Activated CD4-positive, alpha-beta T cell treated with anti-CD3 and anti-CD28 coated beads, Interleukin-2, amount 10 ng/mL, durations not matched to agents 24 days and 14 days (primary cell): ENCODE measurements around the gene PRR19. TPM values are rescaled to one million over a fixed set of nuclear protein-coding genes. Genes with fewer than 3 reads are reported as not detected.
"Not testable (repeated sequence)": the region's sequence is repeated elsewhere in the genome, so short reads cannot be mapped to it uniquely, and the experiment has no call there.

Source experiments
- DNase-seq: peaks from one replicate; pipeline ENCODE4 v3.0.0; 2022
- H3K27ac Mint-ChIP-seq: one replicate; pipeline ENCODE4 v1.8.0; 2022; ENCODE audit warnings: mild to moderate bottlenecking, mixed read lengths
- H3K27me3 Mint-ChIP-seq: one replicate; pipeline ENCODE4 v1.8.0; 2022; ENCODE audit warnings: mixed read lengths
- H3K36me3 Mint-ChIP-seq: one replicate; pipeline ENCODE4 v1.8.0; 2022; ENCODE audit warnings: low read depth, mild to moderate bottlenecking, mixed read lengths
- H3K4me1 Mint-ChIP-seq: one replicate; pipeline ENCODE4 v1.8.0; 2021; ENCODE audit warnings: mixed read lengths
- H3K4me3 Mint-ChIP-seq: one replicate; pipeline ENCODE4 v1.8.0; 2022; ENCODE audit warnings: mild to moderate bottlenecking, moderate library complexity, mixed read lengths
- H3K9me3 Mint-ChIP-seq: one replicate; pipeline ENCODE4 v1.8.0; 2021; ENCODE audit warnings: mixed read lengths
- intact Hi-C: fragments of 100-400 bp; cut with micrococcal nuclease; formaldehyde crosslinking; loops from one replicate; pipeline ENCODE4 v1.15.1; 2023
- total RNA-seq: library from RNA; stranded (reverse); gene quantifications from 2 replicates; pipeline ENCODE4 v1.2.3, GENCODE V29; 2022

Gene PRR19
- total RNA-seq, 1 donor from 2014 or later: 1.6 TPM

DNA sequence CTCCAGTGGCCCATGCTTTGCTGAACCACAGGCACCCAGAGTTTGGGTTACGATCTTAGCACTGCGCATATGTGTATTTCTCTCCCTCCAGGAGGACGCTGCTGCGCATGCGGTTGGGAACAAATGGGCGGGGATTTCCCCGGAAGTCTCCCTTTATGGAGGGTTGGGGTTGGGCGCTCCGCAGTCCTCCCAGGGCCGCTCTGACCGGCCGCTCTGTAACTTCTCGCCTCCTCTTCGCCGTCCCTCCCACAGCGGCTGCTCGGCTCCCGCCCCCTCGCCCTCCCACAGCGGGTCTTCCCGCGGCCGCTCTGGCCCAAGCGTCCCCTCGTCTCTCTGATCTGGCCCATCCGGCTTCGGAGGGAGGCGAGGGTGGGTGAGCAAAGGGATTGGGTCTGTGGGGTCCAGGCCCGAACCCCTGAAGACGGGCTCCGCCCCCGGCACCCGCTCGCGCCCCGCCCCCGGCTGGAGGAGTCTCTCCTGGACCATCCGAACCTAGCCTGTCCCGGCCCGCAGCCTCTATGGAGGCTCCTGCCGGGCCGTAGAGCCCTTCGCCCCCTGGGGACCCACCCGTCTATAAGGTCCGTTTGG is 23.5 kb downstream of the PRR19 start, which contains the start of gene MEGF8:
Gene MEGF8 (plus strand): TSS at position 328 of the 588 bp plus-strand sequence. CDS start 609 bp downstream, outside the sequence.
- H3K27me3 Mint-ChIP-seq: peaks cover 29% of the 10 kb centered on the region
- H3K4me1 Mint-ChIP-seq: peaks cover 16% of the 10 kb centered on the region
- H3K4me3 Mint-ChIP-seq: peak within 1 kb of the TSS; percentile 93
- H3K9me3 Mint-ChIP-seq: no peaks in the 10 kb centered on the region
- peaks cover 5% of the 10 kb centered on the region for H3K36me3 Mint-ChIP-seq
- DNase-seq: peak; percentile 100
- H3K27ac Mint-ChIP-seq: peak within 1 kb of the TSS; percentile 87
- intact Hi-C loops: loop anchor here (1.0 to 2.0 kb wide), 6 partner anchors 23 to 192 kb away; partner anchors contain the start of genes PAFAH1B3 and PRR19

DNA sequence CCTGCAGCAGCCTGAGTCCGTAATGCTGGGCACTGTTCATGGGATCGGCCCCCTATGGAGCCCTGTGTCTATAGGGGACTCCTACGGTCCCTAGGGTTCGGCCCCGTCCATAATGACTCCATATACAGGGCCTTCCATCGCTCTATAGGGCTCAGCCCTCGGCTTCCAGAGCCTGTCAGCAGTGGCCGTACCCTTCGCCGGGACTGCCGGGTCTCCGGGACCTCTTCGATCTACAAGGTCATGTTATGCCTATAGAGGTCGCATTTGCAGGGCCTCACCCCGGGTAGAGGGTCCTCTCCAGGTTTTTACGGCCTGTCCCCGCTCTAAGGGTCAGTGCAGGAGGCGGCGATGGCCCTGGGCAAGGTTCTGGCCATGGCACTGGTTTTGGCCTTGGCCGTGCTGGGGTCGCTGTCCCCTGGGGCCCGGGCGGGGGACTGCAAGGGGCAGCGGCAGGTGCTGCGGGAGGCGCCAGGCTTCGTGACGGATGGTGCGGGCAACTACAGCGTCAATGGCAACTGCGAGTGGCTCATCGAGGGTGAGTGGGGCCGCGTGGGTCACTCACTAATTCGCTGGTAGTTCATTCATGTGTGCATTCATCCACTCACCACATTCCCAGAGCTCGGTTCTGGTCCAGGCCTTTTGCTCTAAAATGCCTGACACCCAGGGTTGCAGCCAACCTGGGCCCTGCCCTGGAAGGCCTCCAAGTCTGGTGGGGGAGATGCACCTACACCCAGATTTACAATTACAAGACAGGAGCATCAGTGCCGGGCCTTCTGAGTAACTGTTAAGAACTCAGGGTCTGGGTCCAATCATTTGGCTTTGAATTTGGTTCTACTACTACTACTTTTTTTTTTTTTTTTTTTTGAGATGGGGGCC is 24.2 kb downstream of the PRR19 start:
- H3K27me3 Mint-ChIP-seq: peaks cover 24% of the 10 kb centered on the region
- intact Hi-C loops: loop anchor here (1.0 to 2.0 kb wide), 6 partner anchors 24 to 193 kb away; partner anchors contain the start of genes PAFAH1B3 and PRR19
- peaks cover 16% of the 10 kb centered on the region for H3K4me1 Mint-ChIP-seq
- peaks cover 5% of the 10 kb centered on the region for H3K36me3 Mint-ChIP-seq
- no peaks in the 10 kb centered on the region for H3K9me3 Mint-ChIP-seq
- H3K4me3 Mint-ChIP-seq: peak overlapping the region; percentile 93
- peak; percentile 80 for DNase-seq
- peak overlapping the region; percentile 87 for H3K27ac Mint-ChIP-seq

DNA sequence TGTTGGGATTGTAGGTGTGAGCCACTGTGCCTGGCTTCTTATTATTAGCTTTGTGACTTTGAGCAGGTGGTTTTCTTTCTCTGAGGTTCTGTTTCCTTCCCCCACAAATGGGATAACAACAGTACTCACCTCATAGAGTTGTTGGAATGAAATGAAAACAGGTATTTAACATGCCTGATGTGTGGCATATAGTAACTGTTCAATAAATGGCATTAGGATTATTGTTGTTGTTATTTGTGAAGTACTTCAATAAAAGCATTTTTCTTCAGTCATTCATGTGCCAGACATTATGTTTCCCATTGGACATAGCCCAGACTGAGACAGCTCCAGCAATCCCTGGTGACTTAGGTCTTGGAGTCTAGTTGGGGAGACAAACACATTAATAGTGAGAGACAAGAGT is 25.0 kb downstream of the PRR19 start:
- Mint-ChIP-seq H3K9me3 (no peaks in the 10 kb centered on the region), H3K27me3 (peaks cover 20% of the 10 kb centered on the region), H3K36me3 (peaks cover 5% of the 10 kb centered on the region), H3K27ac (no peak overlapping the region), H3K4me3 (peak overlapping the region; percentile 93), H3K4me1 (peaks cover 16% of the 10 kb centered on the region)
- intact Hi-C loops: no loop called here
- no peak for DNase-seq

DNA sequence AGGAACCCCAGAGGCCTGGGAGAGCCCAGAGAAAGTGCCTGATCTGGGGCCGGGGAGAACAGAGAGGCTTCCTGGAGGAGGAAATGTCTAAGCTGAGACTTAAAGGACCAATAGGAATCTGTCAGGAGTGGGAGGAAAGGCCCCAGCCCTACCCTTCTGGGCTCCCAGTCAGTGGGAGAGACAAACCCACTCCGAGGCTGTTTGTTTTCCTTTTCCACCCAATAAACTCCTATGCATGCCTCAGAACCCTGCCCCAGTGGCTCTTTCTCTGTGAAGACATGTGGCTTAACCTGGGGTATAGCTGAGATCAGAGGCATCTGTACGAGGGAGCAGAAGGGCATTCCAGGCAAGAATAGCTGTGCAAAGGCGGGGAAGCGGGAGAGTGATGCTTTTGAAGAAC is 25.4 kb downstream of the PRR19 start:
- peaks cover 16% of the 10 kb centered on the region for H3K4me1 Mint-ChIP-seq
- no peak overlapping the region for H3K27ac Mint-ChIP-seq
- H3K27me3 Mint-ChIP-seq: peaks cover 16% of the 10 kb centered on the region
- H3K4me3 Mint-ChIP-seq: no peak overlapping the region
- no peaks in the 10 kb centered on the region for H3K9me3 Mint-ChIP-seq
- no peak for DNase-seq
- intact Hi-C loops: no loop called here
- peaks cover 5% of the 10 kb centered on the region for H3K36me3 Mint-ChIP-seq

DNA sequence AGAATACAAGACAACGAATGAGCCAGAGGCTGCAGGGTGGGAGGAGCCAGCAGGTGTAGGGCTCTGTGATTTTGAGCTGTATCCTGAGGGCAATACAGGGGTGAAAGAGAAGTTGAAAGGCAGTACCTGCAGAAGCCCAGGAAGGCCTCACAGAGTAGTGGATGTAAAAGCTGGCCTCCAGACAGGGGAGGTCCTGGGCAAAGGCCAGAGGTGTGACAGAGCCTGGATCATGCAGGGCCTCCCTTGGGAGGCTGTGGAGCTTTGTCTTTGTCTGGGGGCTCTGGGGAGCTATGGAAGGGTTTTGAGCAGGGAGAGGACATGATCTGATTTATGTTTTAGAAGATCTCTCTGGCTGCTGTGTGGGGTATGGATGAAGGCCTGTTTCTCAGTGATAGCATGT is 26.2 kb downstream of the PRR19 start:
- intact Hi-C loops: no loop called here
- H3K27ac Mint-ChIP-seq: no peak overlapping the region
- H3K27me3 Mint-ChIP-seq: peaks cover 11% of the 10 kb centered on the region

DNA sequence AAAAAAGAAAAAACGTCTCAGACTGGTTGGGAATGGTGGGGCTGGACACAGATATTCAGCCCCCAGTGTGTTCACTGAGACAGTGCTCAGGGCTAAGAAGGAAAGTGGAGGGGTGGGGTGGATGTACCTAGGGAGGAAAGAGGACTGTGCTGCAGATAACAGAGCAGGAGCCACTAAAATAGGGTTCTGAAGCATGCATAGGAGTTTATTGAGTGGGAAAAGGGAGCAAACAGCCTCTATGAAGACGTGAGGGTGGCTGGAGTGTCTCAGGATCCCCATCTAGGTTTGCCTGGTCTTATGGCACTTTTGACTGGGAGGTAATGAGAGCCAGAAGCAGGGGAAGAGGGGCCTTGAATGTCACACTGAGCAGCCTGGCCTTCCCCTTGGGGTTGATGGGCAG is 26.9 kb downstream of the PRR19 start:
- H3K4me3 Mint-ChIP-seq: no peak overlapping the region
- peaks cover 5% of the 10 kb centered on the region for H3K36me3 Mint-ChIP-seq
- H3K9me3 Mint-ChIP-seq: no peaks in the 10 kb centered on the region
- no peak for DNase-seq
- peaks cover 6% of the 10 kb centered on the region for H3K27me3 Mint-ChIP-seq
- peaks cover 16% of the 10 kb centered on the region for H3K4me1 Mint-ChIP-seq
- intact Hi-C loops: no loop called here
- H3K27ac Mint-ChIP-seq: no peak overlapping the region

More for the DNA sequence above, 26.2 kb downstream of the PRR19 start:
- no peak for DNase-seq
- H3K36me3 Mint-ChIP-seq: peaks cover 5% of the 10 kb centered on the region
- no peaks in the 10 kb centered on the region for H3K9me3 Mint-ChIP-seq
- H3K4me3 Mint-ChIP-seq: no peak overlapping the region
- peaks cover 16% of the 10 kb centered on the region for H3K4me1 Mint-ChIP-seq

DNA sequence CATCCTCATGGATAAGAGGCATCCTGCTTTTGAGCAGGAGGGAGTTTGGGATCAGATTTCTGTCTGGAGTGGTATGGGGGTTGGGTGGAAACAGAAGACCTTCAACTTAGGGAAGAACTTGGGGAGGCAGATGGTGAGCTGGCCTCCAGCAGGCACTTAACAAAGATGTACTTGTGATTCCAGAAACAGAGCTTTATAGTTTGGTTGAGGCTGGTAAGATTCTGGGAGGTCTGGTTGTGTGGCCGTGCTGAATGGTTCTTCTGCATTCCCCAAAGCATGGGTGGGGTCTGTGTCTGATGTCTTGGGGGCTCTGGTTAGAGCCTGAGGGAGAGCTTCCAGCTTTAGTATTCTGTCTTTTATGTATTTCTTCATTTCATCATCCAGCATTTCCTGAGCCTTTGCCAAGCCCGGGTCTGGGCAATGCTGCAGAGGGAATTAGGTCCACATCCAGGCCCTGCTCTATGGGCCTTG is 28.3 kb downstream of the PRR19 start:
- H3K4me1 Mint-ChIP-seq: peaks cover 11% of the 10 kb centered on the region
- intact Hi-C loops: no loop called here
- no peak overlapping the region for H3K27ac Mint-ChIP-seq
- DNase-seq: no peak
- peaks cover under 1% of the 10 kb centered on the region for H3K27me3 Mint-ChIP-seq
- H3K4me3 Mint-ChIP-seq: no peak overlapping the region
- H3K36me3 Mint-ChIP-seq: peaks cover under 1% of the 10 kb centered on the region
- H3K9me3 Mint-ChIP-seq: no peaks in the 10 kb centered on the region

DNA sequence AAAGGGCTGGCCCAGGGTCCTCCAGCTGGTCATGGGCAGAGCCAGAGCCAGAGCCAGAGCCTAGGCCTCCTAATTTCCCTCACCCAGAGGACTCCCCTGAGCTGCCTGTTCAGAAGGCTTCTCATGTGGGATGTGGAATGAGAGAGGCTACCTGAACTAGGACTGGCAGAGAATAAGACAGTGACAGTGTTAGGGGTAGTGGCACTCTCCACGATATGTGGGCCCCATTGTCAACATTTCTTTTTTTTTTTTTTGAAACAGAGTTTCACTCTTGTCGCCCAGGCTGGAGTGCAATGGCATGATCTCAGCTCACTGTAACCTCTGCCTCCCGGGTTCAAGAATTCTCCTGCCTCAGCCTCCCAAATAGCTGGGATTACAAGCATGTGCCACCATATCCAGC is 29.4 kb downstream of the PRR19 start:
- H3K36me3 Mint-ChIP-seq, H3K9me3 Mint-ChIP-seq, H3K27ac Mint-ChIP-seq, H3K4me3 Mint-ChIP-seq, intact Hi-C loops, H3K27me3 Mint-ChIP-seq, H3K4me1 Mint-ChIP-seq, DNase-seq: not testable (repeated sequence)

DNA sequence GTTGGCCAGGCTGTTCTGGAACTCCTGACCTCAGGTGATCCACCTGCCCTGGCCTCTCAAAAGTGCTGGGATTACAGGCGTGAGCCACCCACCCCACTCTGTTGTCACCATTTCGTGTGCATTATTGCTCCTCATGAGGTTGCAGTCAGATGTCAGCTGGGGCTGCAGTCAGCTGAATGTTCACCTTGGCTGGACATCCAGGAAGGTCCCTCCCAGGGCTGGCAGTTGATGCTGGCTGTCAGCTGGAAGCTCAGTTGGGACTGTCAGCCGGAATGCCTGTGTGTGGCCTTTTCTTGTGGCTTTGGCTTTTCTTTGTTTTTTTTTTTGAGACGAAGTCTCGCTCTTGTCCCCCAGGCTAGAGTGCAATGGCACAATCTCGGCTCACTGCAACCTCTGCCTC is 30.1 kb downstream of the PRR19 start:
- no peak overlapping the region for H3K4me3 Mint-ChIP-seq
- DNase-seq: no peak
- no peaks in the 10 kb centered on the region for H3K36me3 Mint-ChIP-seq
- H3K4me1 Mint-ChIP-seq: peaks cover 2% of the 10 kb centered on the region
- H3K27ac Mint-ChIP-seq: no peak overlapping the region
- intact Hi-C loops: no loop called here
- H3K27me3 Mint-ChIP-seq: no peaks in the 10 kb centered on the region
- no peaks in the 10 kb centered on the region for H3K9me3 Mint-ChIP-seq

DNA sequence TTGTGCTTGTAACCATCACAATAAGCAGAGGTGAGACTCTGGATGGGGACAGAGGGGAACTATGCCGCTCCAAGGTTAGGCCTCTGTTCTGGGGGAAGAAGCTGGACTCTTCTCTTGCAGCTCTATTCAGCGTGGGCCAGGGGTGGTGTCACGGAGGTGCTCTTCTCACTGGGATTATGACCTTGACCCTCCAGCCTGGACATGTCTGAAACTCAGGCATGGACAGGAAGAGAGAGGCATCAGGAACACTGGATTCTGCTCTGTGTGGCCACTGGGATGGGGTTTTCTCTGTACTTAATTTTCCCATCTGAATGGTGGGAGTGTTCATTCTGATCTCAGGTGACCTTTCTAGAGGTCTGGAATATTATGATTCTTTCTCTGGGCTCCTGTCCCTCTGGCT is 31.1 kb downstream of the PRR19 start:
- no peak for DNase-seq
- intact Hi-C loops: no loop called here
- no peaks in the 10 kb centered on the region for H3K9me3 Mint-ChIP-seq
- no peaks in the 10 kb centered on the region for H3K36me3 Mint-ChIP-seq
- H3K4me1 Mint-ChIP-seq: no peaks in the 10 kb centered on the region
- no peak overlapping the region for H3K27ac Mint-ChIP-seq
- no peak overlapping the region for H3K4me3 Mint-ChIP-seq
- no peaks in the 10 kb centered on the region for H3K27me3 Mint-ChIP-seq

DNA sequence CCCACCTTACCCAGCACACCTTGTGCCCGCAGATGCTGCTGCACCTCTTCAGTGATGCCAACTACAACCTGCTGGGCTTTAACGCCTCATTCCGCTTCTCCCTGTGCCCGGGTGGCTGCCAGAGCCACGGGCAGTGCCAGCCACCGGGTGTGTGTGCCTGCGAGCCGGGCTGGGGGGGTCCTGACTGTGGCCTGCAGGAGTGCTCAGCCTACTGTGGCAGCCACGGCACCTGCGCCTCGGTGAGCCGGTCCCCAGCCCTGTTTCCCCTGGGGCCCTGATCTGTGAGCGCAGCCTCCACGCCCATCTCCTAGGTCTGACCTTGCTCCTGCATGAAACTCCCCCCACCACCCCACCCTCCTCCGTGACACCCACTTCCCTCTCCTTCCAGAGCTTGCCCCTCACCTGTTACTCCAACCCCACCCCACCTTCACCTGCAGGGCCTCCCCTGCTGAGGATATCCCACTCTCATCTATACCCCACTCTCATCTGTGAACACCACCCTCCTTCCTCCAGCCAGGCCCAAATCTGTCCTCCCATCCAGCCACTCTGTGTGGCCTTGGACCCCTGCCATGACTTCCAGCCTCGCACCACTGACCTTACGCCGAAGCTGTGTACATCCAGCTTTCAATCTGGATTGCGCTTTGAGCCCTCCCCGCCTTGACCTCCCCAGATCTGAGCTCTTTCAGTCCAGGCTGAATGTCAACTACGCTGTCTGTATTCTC is 32.2 kb downstream of the PRR19 start:
- Mint-ChIP-seq H3K27ac (no peak overlapping the region), H3K9me3 (no peaks in the 10 kb centered on the region), H3K4me3 (no peak overlapping the region), H3K4me1 (no peaks in the 10 kb centered on the region), H3K36me3 (no peaks in the 10 kb centered on the region), H3K27me3 (no peaks in the 10 kb centered on the region)
- intact Hi-C loops: no loop called here
- DNase-seq: no peak

DNA sequence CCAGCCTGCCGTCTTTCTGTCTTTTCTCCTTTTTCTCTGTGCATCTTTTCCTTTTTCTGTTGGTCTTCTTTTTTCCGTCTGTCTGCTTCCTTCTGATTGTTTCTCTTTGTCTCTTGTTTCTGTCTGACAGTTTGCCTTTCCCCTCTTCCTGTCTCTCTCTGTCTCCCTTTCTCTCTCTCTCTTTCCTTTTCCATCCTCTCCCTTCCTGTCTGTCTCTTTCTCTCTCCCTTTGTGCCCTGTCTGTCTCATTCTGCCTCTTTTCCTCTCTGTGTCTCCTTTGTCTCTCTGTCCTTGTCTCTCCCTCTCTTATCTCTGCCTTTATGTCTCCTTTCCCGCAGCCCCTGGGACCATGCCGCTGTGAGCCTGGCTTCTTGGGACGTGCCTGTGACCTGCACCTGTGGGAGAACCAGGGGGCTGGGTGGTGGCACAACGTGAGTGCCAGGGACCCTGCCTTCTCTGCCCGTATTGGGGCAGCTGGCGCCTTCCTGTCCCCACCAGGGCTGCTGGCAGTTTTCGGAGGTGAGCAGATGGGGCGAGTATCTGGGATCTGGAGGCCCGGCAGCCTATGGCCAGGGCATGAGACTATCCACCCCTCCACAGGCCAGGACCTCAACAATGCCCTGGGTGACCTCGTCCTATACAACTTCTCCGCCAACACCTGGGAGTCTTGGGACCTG is 32.9 kb downstream of the PRR19 start:
- Mint-ChIP-seq H3K4me3 (no peak overlapping the region), H3K27me3 (no peaks in the 10 kb centered on the region), H3K4me1 (no peaks in the 10 kb centered on the region), H3K36me3 (no peaks in the 10 kb centered on the region), H3K9me3 (no peaks in the 10 kb centered on the region), H3K27ac (no peak overlapping the region)
- no peak for DNase-seq
- intact Hi-C loops: no loop called here

DNA sequence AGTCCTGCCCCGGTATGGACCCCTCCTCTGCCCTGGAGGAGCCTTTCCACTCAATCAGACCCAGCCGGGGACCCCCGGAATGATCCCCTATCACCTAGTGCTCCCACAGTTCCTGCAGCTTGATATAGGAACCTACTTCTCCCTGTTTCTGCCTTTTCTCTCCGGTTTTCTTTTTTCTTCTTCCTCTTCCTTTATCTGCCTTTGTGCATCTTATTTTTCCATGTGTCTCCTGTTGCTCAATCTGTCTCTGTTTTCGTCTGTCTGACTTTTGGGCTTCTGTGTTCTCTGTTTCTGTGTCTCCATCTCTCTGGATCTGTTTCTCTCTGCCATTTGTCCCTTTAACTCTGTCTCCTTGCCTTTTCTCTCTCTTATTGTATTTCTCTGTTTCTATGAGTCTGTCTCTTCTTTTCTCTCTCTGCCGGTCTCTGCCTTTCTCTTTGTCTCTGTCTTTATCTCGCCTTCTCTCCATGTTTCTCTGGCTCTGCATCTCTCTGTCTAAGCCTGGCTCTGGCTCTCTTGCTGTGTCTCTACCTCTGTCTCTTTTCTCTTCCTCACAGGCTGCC is 33.5 kb downstream of the PRR19 start:
- Mint-ChIP-seq H3K27ac (no peak overlapping the region), H3K4me1 (no peaks in the 10 kb centered on the region), H3K9me3 (no peaks in the 10 kb centered on the region), H3K36me3 (no peaks in the 10 kb centered on the region), H3K4me3 (no peak overlapping the region), H3K27me3 (no peaks in the 10 kb centered on the region)
- intact Hi-C loops: no loop called here
- DNase-seq: no peak
